OCI-LY7 (cell line): ENCODE data around the gene ARFIP1.

Source experiments
- CTCF ChIP-seq: fragments of 200-600 bp; sonication (generic); conservative IDR thresholded peaks from 2 replicates; pipeline ENCODE4 v1.5.1; 2014; ENCODE audit warnings: mild to moderate bottlenecking, antibody characterized with exemption, low read length, moderate library complexity, mixed read lengths
- EZH2phosphoT487 ChIP-seq: fragments of 200-600 bp; sonication (generic); IDR thresholded peaks from 2 replicates; pipeline ENCODE4 v1.6.1; 2018; ENCODE audit warnings: low read depth, borderline replicate concordance, mild to moderate bottlenecking, mixed run types, antibody characterized with exemption, low read length, moderate library complexity, mixed read lengths

- TF ChIP-seq CTCF (no peak), EZH2phosphoT487 (no peak)
These were observed 77.2 kb downstream of the ARFIP1 start for GRCh38 chr4:152856960-152857359.
